ENCODE measurements around the gene IGLL5. TPM values are rescaled to one million over a fixed set of nuclear protein-coding genes. Genes with fewer than 3 reads are reported as not detected.

Gene IGLL5
- polyA plus RNA-seq, 1 donor (not counting 4 experiments of a cell fraction or from before 2014, with no cell fraction given), result not detected

GRCh38 chr22:22856885-22857606 lies 30.6 kb upstream of the IGLL5 start:
- H4K20me1 ChIP-seq (ENCODE audit: control insufficient read depth, extremely low read depth, insufficient read depth, low read length), result no peaks in the 10 kb centered on the region
- FAIRE-seq, result no peak
- H3K4me2 ChIP-seq (ENCODE audit: control insufficient read depth, extremely low read depth, insufficient read depth, low read depth, low read length), result no peak overlapping the region
- DNase-seq (ENCODE audit: low read depth, low spot score), result no peak
- dilution Hi-C loops (cut with MboI; ENCODE audit: extremely low pct_ligation_motif_present, low sequenced_read_pairs), result no loop called here
- no peak for TF ChIP-seq EZH2 (IDR thresholded peaks at IDR 0.05; ENCODE audit: low read length)
- no peak for TF ChIP-seq CTCF (optimal IDR thresholded peaks at IDR 0.05 in 1 of 3, IDR thresholded peaks at IDR 0.05 in 1 of 3, conservative IDR thresholded peaks at IDR 0.05 in 1 of 3; ENCODE audit: extremely low read depth in 1 of 3, insufficient read depth in 2 of 3, low read length in 3 of 3)
- no peaks in the 10 kb centered on the region for H3K9me3 ChIP-seq (ENCODE audit: control insufficient read depth, low read depth, low read length)
- H3K9me1 ChIP-seq (ENCODE audit: control insufficient read depth, extremely low read depth, insufficient read depth, low read length), result no peaks in the 10 kb centered on the region
- H3K36me3 ChIP-seq (ENCODE audit: control insufficient read depth in 2 of 2, extremely low read depth in 1 of 2, insufficient read depth in 2 of 2, low read length in 2 of 2), result no peaks in the 10 kb centered on the region
- H3K9ac ChIP-seq (ENCODE audit: control insufficient read depth, extremely low read depth, insufficient read depth, low read length), result no peak overlapping the region
- H3K4me1 ChIP-seq (ENCODE audit: control insufficient read depth, extremely low read depth, insufficient read depth, low read length), result no peaks in the 10 kb centered on the region
- no peak overlapping the region for H3K27ac ChIP-seq (ENCODE audit: control insufficient read depth, insufficient read depth, low read length)
- peaks cover 11% of the 10 kb centered on the region for H3K27me3 ChIP-seq (ENCODE audit: control insufficient read depth, extremely low read depth, insufficient read depth, low read length)
- no peak overlapping the region for H3K4me3 ChIP-seq (ENCODE audit: control insufficient read depth in 2 of 3, extremely low read depth in 1 of 3, insufficient read depth in 2 of 3, low read depth in 1 of 3, low read length in 3 of 3)
- no peak overlapping the region for H2AFZ ChIP-seq (ENCODE audit: control insufficient read depth, low read length)
- no peaks in the 10 kb centered on the region for H3K79me2 ChIP-seq (ENCODE audit: control insufficient read depth, insufficient read depth, low read length)

GRCh38 chr22:22857607-22858558 lies 29.7 kb upstream of the IGLL5 start:
- DNase-seq (ENCODE audit: low read depth, low spot score), result no peak
- H3K4me1 ChIP-seq (ENCODE audit: control insufficient read depth, extremely low read depth, insufficient read depth, low read length), result no peaks in the 10 kb centered on the region
- no peak overlapping the region for H3K27ac ChIP-seq (ENCODE audit: control insufficient read depth, insufficient read depth, low read length)
- no peak for TF ChIP-seq CTCF (optimal IDR thresholded peaks at IDR 0.05 in 1 of 3, IDR thresholded peaks at IDR 0.05 in 1 of 3, conservative IDR thresholded peaks at IDR 0.05 in 1 of 3; ENCODE audit: extremely low read depth in 1 of 3, insufficient read depth in 2 of 3, low read length in 3 of 3)
- TF ChIP-seq EZH2 (IDR thresholded peaks at IDR 0.05; ENCODE audit: low read length), result no peak
- no peak overlapping the region for H2AFZ ChIP-seq (ENCODE audit: control insufficient read depth, low read length)
- FAIRE-seq, result no peak
- H3K4me3 ChIP-seq (ENCODE audit: control insufficient read depth in 2 of 3, extremely low read depth in 1 of 3, insufficient read depth in 2 of 3, low read depth in 1 of 3, low read length in 3 of 3), result no peak overlapping the region
- no peaks in the 10 kb centered on the region for H3K79me2 ChIP-seq (ENCODE audit: control insufficient read depth, insufficient read depth, low read length)
- dilution Hi-C loops (cut with MboI; ENCODE audit: extremely low pct_ligation_motif_present, low sequenced_read_pairs), result no loop called here
- no peaks in the 10 kb centered on the region for H3K9me1 ChIP-seq (ENCODE audit: control insufficient read depth, extremely low read depth, insufficient read depth, low read length)
- no peaks in the 10 kb centered on the region for H4K20me1 ChIP-seq (ENCODE audit: control insufficient read depth, extremely low read depth, insufficient read depth, low read length)
- H3K27me3 ChIP-seq (ENCODE audit: control insufficient read depth, extremely low read depth, insufficient read depth, low read length), result peaks cover 11% of the 10 kb centered on the region
- no peak overlapping the region for H3K9ac ChIP-seq (ENCODE audit: control insufficient read depth, extremely low read depth, insufficient read depth, low read length)
- no peaks in the 10 kb centered on the region for H3K9me3 ChIP-seq (ENCODE audit: control insufficient read depth, low read depth, low read length)
- no peaks in the 10 kb centered on the region for H3K36me3 ChIP-seq (ENCODE audit: control insufficient read depth in 2 of 2, extremely low read depth in 1 of 2, insufficient read depth in 2 of 2, low read length in 2 of 2)
- H3K4me2 ChIP-seq (ENCODE audit: control insufficient read depth, extremely low read depth, insufficient read depth, low read depth, low read length), result no peak overlapping the region
